ENCODE data around the gene PARVB. TPM values are rescaled to one million over a fixed set of nuclear protein-coding genes. Genes with fewer than 3 reads are reported as not detected.

PARVB gene, protein sequence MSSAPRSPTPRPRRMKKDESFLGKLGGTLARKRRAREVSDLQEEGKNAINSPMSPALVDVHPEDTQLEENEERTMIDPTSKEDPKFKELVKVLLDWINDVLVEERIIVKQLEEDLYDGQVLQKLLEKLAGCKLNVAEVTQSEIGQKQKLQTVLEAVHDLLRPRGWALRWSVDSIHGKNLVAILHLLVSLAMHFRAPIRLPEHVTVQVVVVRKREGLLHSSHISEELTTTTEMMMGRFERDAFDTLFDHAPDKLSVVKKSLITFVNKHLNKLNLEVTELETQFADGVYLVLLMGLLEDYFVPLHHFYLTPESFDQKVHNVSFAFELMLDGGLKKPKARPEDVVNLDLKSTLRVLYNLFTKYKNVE
- 197 TPM for total RNA-seq
- long read RNA-seq, full-length matches to known transcripts: 27 of 49 reads
- long read RNA-seq, partial matches to known transcripts: 12 of 49 reads
- long read RNA-seq, other reads (novel, unspliced or antisense): 10 of 49 reads

DNA sequence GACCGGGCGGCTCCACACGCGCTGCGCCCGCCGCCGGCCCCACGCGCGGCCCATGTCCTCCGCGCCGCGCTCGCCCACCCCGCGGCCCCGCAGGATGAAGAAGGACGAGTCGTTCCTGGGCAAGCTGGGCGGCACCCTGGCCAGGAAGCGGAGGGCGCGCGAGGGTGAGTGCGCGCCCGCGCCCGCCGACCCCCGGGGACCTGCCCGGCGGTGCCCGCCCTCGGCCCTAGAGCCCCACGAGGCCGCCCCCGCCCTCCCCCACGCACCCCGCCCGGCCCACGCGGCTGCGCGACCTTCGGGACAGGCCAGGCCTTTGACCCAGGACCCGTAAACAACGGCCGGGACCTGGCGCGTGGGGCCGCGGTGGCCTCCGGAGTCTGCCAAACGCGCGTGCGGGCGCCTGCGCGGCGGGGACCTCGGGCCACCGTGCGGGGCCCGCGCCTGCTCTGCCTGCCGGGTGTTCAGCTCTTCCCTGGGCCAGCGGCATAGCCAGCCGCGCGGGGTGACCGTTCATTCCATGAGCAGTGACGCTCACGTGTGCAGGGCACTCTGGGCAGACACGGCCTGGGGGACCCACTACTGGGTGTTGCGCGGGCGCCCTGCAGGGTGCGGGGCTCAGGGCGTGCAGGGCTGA, at the start of gene PARVB:
Gene PARVB (plus strand): TSS at position 15 of the 634 bp plus-strand sequence. CDS start 38 bp downstream, at position 53.
- ATAC-seq (peak; percentile 27), DNase-seq (ENCODE audit: missing footprints) (no peak)
- intact Hi-C loops (cut with DNase I): loop anchor here (2.0 to 5.0 kb wide), 2 partner anchors 33 to 60 kb away; no protein-coding TSS in a partner anchor

DNA sequence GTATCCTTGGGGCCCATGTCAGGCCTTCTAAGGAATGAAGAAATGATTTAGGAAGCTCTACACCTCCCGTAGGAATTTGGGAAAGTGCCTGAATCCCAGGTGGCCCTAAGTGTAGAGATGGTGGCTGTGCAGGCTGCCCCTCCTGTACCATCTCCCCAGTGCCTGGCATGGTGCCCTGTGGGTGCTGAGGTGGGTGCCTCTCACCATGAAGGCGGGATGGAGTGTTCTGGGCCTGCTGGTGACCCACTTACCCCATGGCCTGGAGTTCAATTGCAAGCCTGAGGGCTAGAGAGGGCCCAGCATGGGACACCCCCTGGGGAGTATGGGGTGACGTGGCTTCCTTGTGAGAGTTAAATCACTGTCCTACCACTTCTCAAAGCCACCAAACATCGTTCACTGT, 49.1 kb upstream of the PARVB start:
- DNase-seq (ENCODE audit: missing footprints) (no peak), ATAC-seq (no peak)
- intact Hi-C loops (cut with DNase I): no loop called here

DNA sequence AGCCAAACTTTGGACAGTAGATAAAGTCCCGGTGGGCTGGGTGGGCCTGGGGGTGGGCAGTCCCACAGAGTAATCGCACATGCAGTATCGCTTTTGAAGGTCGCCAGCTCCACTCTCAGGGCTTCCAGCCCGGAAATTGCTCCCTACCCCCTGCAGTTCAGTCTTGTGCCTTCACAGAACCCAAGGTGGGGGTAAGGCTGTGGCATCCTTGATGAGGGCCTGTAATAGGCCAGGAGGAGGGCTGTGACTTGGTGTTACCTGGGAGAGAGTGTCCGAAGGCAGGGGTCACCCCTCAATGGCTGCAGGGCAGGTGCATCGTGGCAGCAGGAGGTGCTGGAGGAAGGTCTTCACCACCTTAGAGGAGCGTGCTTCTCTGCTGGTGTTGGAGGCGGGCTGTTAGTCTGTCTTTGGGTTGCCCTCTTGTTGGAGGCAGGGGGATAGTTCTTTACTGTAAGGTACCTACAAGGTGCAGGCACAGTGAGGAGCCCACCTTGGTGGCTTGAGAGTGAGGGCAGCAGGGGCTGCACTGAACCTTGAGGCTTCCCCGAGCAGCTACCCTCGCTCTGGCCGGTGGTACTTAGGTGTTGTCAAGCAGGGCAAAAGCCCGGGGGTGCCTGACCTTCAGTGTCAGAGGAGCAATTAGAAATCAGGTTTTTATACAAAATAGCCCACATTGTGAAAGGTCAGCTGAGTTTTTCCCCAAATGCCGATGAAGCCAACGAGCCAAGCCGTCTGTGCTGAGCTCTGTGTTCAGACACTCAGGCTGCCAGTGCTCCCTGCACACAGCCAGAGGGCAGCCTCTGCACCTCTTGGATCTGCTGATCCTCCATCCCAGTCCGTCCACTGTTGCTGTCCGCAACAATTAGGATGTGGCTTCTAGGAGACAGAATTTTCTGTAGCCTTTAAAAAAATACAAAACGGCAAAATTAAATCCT, 47.0 kb upstream of the PARVB start:
- DNase-seq (ENCODE audit: missing footprints) (no peak), ATAC-seq (no peak)
- intact Hi-C loops (cut with DNase I): no loop called here

DNA sequence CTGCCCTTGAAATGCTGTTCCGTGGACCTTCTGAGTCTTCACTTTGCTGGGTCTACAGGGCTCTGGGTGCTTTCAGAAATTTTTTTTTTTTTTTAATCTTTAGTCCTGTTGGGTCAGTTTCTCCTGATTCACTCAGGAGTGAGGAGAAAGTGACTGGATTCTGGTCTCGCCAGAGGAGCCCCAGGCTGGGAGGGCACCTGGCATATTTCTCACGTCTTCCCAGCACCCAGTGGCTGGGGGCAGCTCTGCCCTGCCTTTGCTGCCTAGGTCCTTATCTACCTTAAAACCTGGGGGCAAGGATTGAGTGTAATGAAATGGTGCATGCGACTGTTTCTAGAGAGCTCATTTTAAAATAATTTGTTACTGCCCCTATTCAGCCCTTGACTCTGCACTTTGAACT, 45.5 kb upstream of the PARVB start:
- DNase-seq (ENCODE audit: missing footprints) (no peak), ATAC-seq (no peak)
- intact Hi-C loops (cut with DNase I): no loop called here

DNA sequence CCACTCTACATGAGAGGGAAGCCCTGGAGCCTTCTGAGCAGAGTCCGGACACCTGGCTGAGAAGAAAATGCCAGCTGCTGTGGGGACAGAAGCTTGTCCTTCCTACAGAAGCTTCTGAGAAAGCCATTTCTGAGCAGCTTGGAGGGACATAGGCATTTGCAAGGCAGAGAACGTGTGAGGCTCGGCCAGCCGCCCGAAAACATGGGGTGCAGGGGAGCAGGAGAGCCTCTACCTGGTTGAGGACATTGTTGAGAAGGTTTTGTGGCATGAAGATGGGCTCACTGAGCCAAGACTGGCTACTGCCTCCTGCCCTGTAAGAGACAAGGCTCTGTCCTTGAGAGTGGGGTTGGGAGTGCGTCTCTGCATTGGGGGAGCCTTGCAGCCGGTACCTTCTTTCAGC, 43.5 kb upstream of the PARVB start:
- DNase-seq (ENCODE audit: missing footprints): no peak
- intact Hi-C loops (cut with DNase I): no loop called here
- no peak for ATAC-seq

DNA sequence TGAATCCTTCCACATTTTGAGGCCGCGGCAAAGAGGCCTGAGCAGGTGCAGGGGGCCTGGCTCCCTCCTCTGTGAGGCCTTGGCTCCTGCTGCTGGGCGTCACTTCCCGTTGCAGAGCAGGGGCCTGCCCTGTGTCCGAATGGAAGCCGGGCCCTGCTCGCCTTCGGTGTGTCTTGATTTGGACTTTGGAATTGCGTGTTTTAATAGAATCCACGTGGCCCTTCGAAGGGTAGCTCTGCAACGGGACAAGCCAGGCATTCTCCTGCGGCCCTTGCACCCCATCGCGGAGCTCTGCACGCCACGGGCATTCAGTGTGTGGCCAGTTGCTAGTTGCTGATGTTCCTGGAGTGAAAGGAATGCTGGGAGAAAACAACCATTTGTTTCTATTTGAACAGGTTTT, 43.1 kb upstream of the PARVB start:
- intact Hi-C loops (cut with DNase I): no loop called here
- no peak for ATAC-seq
- no peak for DNase-seq (ENCODE audit: missing footprints)

DNA sequence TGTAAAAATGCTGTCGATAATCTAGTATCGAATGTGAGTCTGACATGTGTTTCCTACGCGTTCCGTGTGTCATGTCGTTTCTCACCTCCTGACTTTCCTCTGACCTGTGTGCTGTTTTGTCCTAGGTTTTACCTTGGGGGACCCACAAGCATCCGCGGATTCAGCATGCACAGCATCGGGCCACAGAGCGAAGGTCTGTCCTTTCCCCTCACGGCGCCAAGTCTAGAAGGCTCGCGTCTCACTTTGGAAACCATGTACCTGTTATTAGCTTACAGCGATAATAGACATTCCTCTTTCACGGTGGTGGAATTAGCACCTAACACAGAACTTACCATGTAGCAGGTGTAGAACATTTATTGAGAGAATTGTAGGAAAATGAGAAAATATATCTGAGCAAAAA, 40.3 kb upstream of the PARVB start:
- intact Hi-C loops (cut with DNase I): no loop called here
- ATAC-seq: no peak
- no peak for DNase-seq (ENCODE audit: missing footprints)

DNA sequence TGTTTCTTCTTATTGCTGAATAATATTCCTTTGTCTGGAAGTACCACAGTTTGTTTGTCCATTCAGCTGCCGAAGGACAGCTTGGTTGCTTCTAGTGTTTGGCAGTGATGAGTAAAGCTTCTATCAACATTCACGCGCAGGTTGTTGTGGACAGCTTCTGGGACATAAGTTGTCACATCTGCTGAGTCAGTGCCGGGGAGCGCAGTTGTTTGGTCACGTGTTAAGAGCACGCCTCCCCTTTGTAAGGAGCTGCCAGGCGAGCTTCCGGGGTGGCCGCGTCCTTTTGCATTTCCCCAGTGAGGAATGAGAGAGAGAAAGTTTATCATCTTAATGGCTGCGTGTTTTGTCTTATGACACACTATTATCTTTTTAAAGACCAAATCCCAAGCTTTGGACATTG, 38.6 kb upstream of the PARVB start:
- intact Hi-C loops (cut with DNase I): no loop called here
- DNase-seq (ENCODE audit: missing footprints) (no peak), ATAC-seq (no peak)

DNA sequence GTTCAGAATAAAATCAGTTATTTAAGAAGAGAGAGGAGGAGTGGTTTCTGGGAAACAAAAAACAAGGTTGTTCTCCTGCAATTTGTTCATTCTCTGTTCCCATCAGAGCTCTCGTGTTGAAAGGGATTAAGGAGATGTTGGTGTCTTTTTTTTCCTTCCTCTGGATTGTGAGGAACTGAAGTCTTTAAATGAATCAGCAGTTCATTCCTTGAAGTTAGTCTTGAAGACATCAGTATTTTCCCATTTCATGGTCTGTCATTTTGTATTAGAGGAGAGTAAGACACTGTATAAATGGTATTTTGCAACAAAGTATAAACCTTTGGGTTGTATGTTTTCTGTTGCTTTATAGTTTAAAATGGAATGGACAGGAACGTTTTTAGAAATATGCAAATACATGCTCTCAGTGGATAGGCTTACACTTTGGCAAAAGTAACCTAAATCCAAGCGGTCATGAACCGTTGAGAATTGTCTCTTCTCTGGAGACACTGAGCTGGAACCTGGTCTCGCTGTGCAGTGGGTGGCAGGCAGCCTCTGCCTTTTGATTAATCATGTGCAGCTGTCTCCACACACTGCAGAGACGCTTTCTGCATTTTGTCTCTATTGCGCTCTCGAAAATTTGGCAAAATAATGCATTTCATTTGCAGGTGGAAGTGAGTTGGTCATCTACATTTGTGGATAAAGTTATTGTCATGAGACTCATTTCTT, 35.8 kb upstream of the PARVB start:
- ATAC-seq (no peak), DNase-seq (ENCODE audit: missing footprints) (no peak)
- intact Hi-C loops (cut with DNase I): no loop called here

DNA sequence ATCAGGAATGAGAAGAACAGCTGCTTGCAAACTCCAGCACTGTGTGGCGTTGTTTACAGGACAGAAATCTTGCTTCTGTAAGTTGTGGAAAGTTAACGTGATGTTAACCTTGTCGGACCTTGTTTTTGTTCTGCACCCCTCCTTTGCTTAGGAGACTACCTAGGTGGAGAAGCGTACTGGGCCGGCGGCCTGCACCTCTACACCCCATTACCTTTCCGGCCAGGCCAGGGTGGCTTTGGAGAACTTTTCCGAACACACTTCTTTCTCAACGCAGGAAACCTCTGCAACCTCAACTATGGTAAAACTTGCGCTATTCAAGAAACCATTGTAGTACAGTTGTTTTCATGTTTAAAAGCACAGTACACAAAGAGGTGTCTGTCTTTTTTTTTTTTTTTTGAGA, 35.1 kb upstream of the PARVB start:
- no peak for ATAC-seq
- intact Hi-C loops (cut with DNase I): no loop called here

DNA sequence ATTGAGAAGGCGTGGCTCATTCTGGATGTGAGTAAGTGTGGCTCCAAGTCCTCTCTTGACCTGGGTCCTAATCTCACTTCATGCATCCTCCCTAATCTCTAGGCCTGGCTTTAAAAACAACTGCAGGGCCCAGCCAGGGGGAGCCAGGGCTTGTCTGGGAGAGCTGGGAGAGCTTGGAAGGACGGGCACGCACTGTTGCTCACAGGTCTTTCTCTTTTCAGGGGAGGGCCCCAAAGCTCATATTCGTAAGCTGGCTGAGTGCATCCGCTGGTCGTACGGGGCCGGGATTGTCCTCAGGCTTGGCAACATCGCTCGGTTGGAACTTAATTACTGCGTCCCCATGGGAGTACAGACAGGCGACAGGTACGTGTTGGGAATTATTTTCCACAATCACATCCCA, 34.1 kb upstream of the PARVB start:
- ATAC-seq: no peak
- intact Hi-C loops (cut with DNase I): loop anchor here (10.0 kb wide), 2 partner anchors 335 to 375 kb away; no protein-coding TSS in a partner anchor
- DNase-seq (ENCODE audit: missing footprints): no peak

More for the DNA sequence above, 35.1 kb upstream of the PARVB start:
- no peak for DNase-seq (ENCODE audit: missing footprints)

DNA sequence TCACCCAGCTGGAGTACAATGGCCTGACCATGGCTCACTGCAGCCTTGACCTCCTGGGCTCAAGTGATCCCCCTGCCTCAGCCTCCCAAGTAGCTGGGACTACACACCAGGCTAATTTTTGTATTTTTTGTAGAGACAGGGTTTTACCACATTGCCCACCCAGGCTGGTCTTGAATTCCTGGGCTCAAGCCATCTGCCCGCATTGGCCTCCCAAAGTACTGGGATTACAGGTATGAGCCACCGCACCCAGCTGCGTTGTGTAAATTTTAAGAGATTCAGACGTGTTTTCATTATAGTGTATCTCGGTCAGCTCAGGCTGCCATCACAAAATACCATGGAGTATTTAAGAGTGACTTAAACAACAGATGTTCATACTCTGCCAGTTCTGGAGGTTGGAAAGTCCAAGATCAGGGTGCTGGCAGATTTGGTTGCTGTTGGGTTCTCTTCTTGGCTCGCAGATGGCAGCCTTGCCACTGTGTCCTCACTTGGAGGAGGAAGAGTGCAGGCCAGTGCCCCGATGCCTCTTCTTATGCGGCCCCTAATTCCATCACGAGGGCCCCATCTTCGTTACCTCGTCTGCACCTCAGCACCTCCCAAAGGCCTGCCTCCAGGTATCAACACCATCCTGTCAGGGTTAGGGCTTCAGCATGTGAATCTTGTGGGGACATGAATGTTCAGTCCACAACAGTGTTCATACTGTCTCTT, 32.6 kb upstream of the PARVB start:
- DNase-seq (ENCODE audit: missing footprints) (no peak), ATAC-seq (no peak)
- intact Hi-C loops (cut with DNase I): loop anchor here (10.0 kb wide), 2 partner anchors 333 to 373 kb away; no protein-coding TSS in a partner anchor

DNA sequence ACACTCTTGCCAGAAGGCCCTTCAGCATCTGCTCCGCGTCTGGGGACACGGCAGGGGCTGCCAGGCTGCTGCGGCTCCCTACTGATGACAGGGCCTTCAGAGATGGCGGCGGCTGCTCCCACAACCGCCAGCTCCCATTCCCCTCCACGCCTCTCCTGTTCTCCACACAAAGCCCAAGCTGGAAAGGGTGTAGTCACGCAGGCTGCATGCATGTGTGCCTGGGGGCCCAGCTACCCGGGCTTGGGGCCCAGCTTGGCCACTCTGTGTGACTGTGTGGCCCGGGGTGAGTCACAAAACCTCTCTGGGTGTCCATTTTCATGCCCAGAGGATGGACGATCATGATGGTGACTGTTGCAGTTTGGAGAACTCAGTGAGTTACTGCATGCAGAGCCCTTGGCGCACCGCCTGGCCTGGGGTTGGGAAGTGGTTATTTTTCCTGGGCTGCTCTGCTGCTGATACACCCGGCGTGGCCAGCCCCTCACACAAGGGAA, 31.7 kb upstream of the PARVB start:
- intact Hi-C loops (cut with DNase I): loop anchor here (10.0 kb wide), 2 partner anchors 332 to 372 kb away; no protein-coding TSS in a partner anchor
- DNase-seq (ENCODE audit: missing footprints) (no peak), ATAC-seq (no peak)

DNA sequence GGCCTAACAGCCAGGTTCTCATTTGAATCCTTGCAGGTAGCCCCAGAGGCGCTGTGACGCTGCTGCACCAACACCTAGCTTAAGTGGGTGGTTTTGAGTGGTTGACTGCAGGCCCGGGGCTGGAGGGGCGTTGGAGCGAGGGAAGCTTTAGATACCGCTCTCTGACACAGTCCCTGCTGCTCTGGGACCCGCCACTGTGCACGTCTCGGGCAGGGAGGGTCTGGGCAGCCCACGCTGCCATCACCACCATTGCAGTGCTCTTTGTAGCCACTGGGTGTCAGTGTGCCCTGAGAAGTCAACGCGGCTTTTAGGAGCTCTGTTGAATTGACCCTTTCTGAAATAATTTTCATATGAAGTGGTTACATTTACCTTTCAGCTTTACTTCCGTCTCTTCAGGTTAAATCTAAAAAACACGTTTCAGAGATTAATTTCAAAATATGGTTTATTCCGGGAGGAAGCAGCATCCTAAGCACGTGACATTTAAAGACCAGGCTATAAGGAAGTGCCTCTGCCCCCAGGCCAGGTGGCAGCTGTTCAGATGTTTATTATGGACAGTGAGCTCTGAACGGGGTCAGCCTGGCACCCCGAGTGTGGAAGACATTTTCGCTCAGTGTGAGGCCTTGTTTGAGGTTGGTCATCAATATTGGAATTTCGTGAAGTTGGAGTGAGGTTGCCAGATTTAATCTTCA, 30.9 kb upstream of the PARVB start:
- DNase-seq (ENCODE audit: missing footprints): no peak
- intact Hi-C loops (cut with DNase I): loop anchor here (1.0 to 10.0 kb wide), 3 partner anchors 332 to 633 kb away; no protein-coding TSS in a partner anchor
- ATAC-seq: peak; percentile 70

DNA sequence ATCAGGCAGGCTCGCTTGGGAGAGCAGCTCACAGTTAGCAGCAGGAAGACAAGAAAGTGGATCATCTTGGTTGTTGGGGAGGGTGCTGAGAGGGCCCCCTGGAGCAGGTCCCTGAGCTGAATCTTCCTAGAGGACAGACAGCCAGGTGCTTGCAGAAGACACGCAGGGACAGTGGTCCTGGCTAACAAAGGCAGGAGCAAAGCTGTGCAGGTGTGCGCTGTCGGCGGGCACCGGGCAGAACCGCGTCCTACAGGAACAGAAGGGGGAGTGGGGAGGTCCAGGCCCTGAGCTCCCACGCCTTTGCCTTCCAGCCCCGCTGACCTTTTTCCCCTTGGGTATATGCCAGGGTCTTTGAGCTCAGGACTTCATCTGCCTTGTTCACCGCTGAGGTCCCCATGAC, 30.1 kb upstream of the PARVB start:
- intact Hi-C loops (cut with DNase I): loop anchor here (2.0 to 10.0 kb wide), 3 partner anchors 91 to 371 kb away; no protein-coding TSS in a partner anchor
- ATAC-seq (no peak), DNase-seq (ENCODE audit: missing footprints) (no peak)

DNA sequence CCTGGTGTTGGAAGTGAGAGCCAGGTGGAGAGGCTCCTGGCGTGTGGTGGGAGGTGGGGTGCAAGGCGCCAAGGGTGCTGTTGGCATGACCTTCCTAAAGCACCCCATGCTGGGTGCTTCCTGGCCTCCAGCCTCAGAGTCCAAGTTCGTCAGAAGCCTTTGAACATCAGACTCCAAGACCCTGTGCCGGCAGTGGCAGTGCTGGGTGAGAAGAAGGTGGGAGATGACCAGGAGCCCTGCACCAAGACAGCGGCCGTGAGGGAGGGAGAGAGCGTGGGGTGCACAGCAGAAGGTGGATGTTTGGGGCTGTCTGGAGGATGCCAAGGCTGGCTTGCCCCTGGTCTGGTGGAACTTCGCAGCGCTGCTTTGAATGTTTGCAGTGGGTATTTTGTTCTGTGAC, 29.7 kb upstream of the PARVB start:
- intact Hi-C loops (cut with DNase I): loop anchor here (2.0 to 10.0 kb wide), 3 partner anchors 90 to 370 kb away; no protein-coding TSS in a partner anchor
- no peak for ATAC-seq
- DNase-seq (ENCODE audit: missing footprints): no peak

All from Right ventricle myocardium inferior (tissue), 1 donor.